Endothelial cell of umbilical vein (primary cell): ENCODE data around the gene NDUFS6. TPM values are rescaled to one million over a fixed set of nuclear protein-coding genes. Genes with fewer than 3 reads are reported as not detected.

Source experiments
- BruUV-seq: library from RNA; stranded (reverse); fragments of 400-500 nt; replicated peaks from 2 replicates; lab custom pipeline; 2021; lab: Mats Ljungman, UMichigan
- CTCF ChIA-PET: fragments of 300-600, 350-600 bp; sonication (Branson Sonifier 250); formaldehyde crosslinking; loops from one replicate; lab custom pipeline; 2021; ENCODE audit warnings: antibody characterized with exemption, inconsistent platforms; lab: Charles Lee
- POLR2A ChIA-PET: fragments of 300-600, 350-600 bp; sonication (Branson Sonifier 250); formaldehyde crosslinking; loops from one replicate; lab custom pipeline; 2021; ENCODE audit warnings: antibody characterized with exemption, inconsistent platforms; lab: Charles Lee
- DNase-seq: peaks from one replicate; pipeline ENCODE4 v3.0.0-alpha.2; 2011; ENCODE audit warnings: low read depth, low spot score
- FAIRE-seq: peaks from 2 replicates; lab custom pipeline; 2011; peaks lifted over from hg19 to GRCh38; lab: Jason Lieb, UNC
- H2AFZ ChIP-seq: 2 replicates; pipeline ENCODE4 v1.6.0; 2012; ENCODE audit warnings: low read depth, low read length, control low read depth, inconsistent platforms
- H3K27ac ChIP-seq: 2 replicates; pipeline ENCODE4 v1.5.1; 2011; ENCODE audit warnings: low read depth, mild to moderate bottlenecking, control low read depth, low read length, moderate library complexity; ENCODE audit not compliant: insufficient read depth
- H3K27me3 ChIP-seq, 2 experiments: 2 replicates each; pipeline versions ENCODE4 v1.6.0 to v1.6.1; 2011; ENCODE audit warnings: low read length in 2 of 2, mixed read lengths in 1 of 2; ENCODE audit not compliant: control insufficient read depth in 2 of 2, insufficient read depth in 2 of 2
- H3K36me3 ChIP-seq, 2 experiments: 2 replicates in 1 of 2; 3 replicates in 1 of 2; pipeline ENCODE4 v1.5.1; 2011; ENCODE audit warnings: low read length in 2 of 2, mild to moderate bottlenecking in 1 of 2, moderate library complexity in 1 of 2; ENCODE audit not compliant: control insufficient read depth in 2 of 2, insufficient read depth in 2 of 2; ENCODE audit errors: extremely low read depth in 1 of 2
- H3K4me1 ChIP-seq: 3 replicates; pipeline ENCODE4 v1.5.1; 2011; ENCODE audit warnings: mild to moderate bottlenecking, low read length; ENCODE audit not compliant: control insufficient read depth, insufficient read depth; ENCODE audit errors: extremely low read depth
- H3K4me2 ChIP-seq: 2 replicates; pipeline ENCODE4 v1.6.1; 2011; ENCODE audit warnings: low read length, control low read depth, mixed read lengths; ENCODE audit not compliant: insufficient read depth
- H3K4me3 ChIP-seq, 3 experiments: fragments of 200-600 bp in 1 of 3; sonication (generic), shearing (Covaris generic) in 1 of 3; replicated peaks in 1 of 3; 2 replicates each; pipeline ENCODE4 v1.5.1; 2011 to 2016; ENCODE audit warnings: control low read depth in 3 of 3, low read length in 3 of 3, mild to moderate bottlenecking in 2 of 3, inconsistent platforms in 1 of 3, low read depth in 1 of 3, moderate library complexity in 1 of 3; ENCODE audit not compliant: insufficient read depth in 1 of 3
- H3K79me2 ChIP-seq: 2 replicates; pipeline ENCODE4 v1.6.0; 2012; ENCODE audit warnings: low read length, inconsistent platforms; ENCODE audit not compliant: control insufficient read depth, insufficient read depth
- H3K9ac ChIP-seq: replicated peaks from 2 replicates; pipeline ENCODE3; 2011; ENCODE audit warnings: low read length, control low read depth; ENCODE audit not compliant: insufficient read depth; ENCODE audit errors: extremely low read depth
- H3K9me1 ChIP-seq: replicated peaks from 3 replicates; pipeline ENCODE4 v1.6.0; 2011; ENCODE audit warnings: mild to moderate bottlenecking, low read length; ENCODE audit not compliant: control insufficient read depth, insufficient read depth; ENCODE audit errors: extremely low read depth
- H3K9me3 ChIP-seq: replicated peaks from 2 replicates; pipeline ENCODE4 v1.5.1; 2012; ENCODE audit warnings: low read length, inconsistent platforms; ENCODE audit not compliant: control insufficient read depth, insufficient read depth
- H4K20me1 ChIP-seq: replicated peaks from 2 replicates; pipeline ENCODE3; 2011; ENCODE audit warnings: mild to moderate bottlenecking, low read length; ENCODE audit not compliant: control insufficient read depth, insufficient read depth; ENCODE audit errors: extremely low read depth
- GATA2 ChIP-seq: IDR thresholded peaks from 2 replicates; pipeline ENCODE4 v1.7.0; 2011; ENCODE audit warnings: low read depth, mild to moderate bottlenecking, moderate library complexity, mixed read lengths, low read length; ENCODE audit not compliant: insufficient read length, insufficient read depth
- JUN ChIP-seq: IDR thresholded peaks from 2 replicates; pipeline ENCODE4 v1.6.1; 2011; ENCODE audit warnings: borderline replicate concordance, low read depth; ENCODE audit not compliant: insufficient read length, insufficient read depth
- MYC ChIP-seq: IDR thresholded peaks from one replicate; pipeline ENCODE4 v1.6.1; 2011; ENCODE audit warnings: mild to moderate bottlenecking, low read depth, low read length
- dilution Hi-C: fragments of 300-500 bp; cut with MboI; formaldehyde crosslinking; loops from one replicate; pipeline ENCODE4 v1.15.0; 2019; ENCODE audit warnings: low sequenced_read_pairs; ENCODE audit not compliant: extremely low pct_ligation_motif_present
- intact Hi-C: fragments of 100-400 bp; cut with micrococcal nuclease; formaldehyde crosslinking; loops from one replicate; pipeline ENCODE4 v1.10.0; 2022
- polyA plus RNA-seq, 4 experiments: library from polyadenylated mRNA; depleted of rRNA in 3 of 4; stranded (reverse) in 3 of 4; unstranded in 1 of 4; fragments of >200 nt; gene quantifications; 2 replicates each; pipeline versions ENCODE4 v1.2.1 to v1.2.3, GENCODE V29; 2011 to 2012; ENCODE audit warnings: missing spikeins in 1 of 4
- total RNA-seq: library from RNA; stranded (reverse); gene quantifications from 2 replicates; pipeline ENCODE4 v1.2.3, GENCODE V29; 2021
- TF ChIP-seq, protein P1 (sequence below), 2 donors: IDR thresholded peaks; 1 replicate in 1 of 2; 2 replicates in 1 of 2; pipeline ENCODE4 v1.5.1; 2011; ENCODE audit warnings: low read length in 2 of 2, mild to moderate bottlenecking in 2 of 2, moderate library complexity in 2 of 2, control low read depth in 1 of 2, inconsistent platforms in 1 of 2, low read depth in 1 of 2; ENCODE audit not compliant: insufficient read depth in 1 of 2; ENCODE audit errors: extremely low read depth in 1 of 2

NDUFS6 gene
- total and polyA plus RNA-seq, 2 donors (not counting 3 experiments of a cell fraction or from before 2014, with no cell fraction given) = 42.5 to 127 TPM

DNA sequence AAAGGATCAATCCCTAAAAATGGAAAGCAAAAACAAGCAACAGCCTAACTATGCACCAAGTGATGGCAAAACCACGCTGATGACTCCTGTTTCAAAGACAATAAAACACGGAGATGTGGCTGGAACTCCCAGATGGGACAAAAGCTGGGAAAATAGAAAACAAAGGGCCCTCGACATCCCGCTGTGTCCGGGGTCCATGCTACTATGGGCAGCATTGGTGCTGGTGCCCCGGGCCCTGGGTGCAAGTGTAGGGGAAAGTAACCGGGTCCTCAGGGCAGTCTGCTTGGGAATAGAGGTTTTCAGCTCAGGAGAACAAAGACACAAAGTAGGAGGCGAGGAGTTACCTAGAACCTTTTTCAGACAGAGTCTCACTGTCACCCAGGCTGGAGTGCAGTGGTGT is 47.7 kb upstream of the NDUFS6 start:
- Histone ChIP-seq H3K4me3 (no peak overlapping the region), H3K9me3 (no peaks in the 10 kb centered on the region), H3K4me1 (no peaks in the 10 kb centered on the region), H3K9me1 (no peaks in the 10 kb centered on the region), H3K4me2 (no peak overlapping the region), H2AFZ (no peak overlapping the region), H3K79me2 (no peaks in the 10 kb centered on the region), H3K36me3 (no peaks in the 10 kb centered on the region), H4K20me1 (no peaks in the 10 kb centered on the region), H3K9ac (no peak overlapping the region), H3K27ac (no peak overlapping the region), H3K27me3 (no peaks in the 10 kb centered on the region)
- FAIRE-seq (no peak), DNase-seq (no peak)
- ChIA-PET CTCF (interaction anchor here (0.9 kb wide), 1 partner anchor 19 kb away, joined by 4 read pairs; no protein-coding TSS in a partner anchor), POLR2A (no interaction called here)
- intact Hi-C loops = no loop called here
- TF ChIP-seq MYC = no peak
- no peak for TF ChIP-seq GATA2
- no peak for TF ChIP-seq JUN
- dilution Hi-C loops = no loop called here
- no TSS peak for BruUV-seq

DNA sequence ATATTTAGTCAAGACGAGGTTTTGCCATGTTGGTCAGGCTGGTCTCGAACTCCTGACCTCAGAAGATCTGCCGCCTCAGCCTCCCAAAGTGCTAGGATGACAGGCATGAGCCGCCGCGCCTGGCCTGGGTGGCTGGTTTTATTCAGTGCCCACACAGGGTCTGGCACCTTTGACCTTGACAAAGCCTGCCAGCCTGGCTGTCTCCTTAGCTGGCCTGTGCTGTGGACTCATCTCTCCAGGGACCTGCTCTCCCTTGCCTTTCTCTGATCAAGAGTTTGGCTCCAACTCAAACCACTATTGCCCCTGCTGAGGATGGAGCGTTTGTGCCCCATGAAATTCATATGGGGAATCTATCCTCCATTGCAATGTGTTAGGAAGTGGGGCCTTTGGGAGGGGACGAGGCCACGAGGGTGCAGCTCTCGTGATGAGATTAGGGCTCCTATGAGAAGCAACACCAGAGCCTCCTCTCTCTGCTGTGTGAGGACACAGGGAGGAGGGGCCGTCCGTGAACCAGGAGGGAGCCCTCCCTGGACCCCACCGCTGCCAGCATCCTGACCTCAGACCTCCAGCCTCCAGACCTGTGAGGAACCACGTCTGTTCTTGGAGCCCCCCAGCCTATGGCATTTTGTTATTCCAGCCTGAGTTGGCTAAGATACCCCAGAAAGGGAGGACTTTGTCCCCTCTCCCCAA is 46.5 kb upstream of the NDUFS6 start:
- Histone ChIP-seq H3K9me1 (no peaks in the 10 kb centered on the region), H3K9me3 (no peaks in the 10 kb centered on the region), H3K27ac (no peak overlapping the region), H3K4me2 (no peak overlapping the region), H3K36me3 (no peaks in the 10 kb centered on the region), H2AFZ (no peak overlapping the region), H3K4me1 (no peaks in the 10 kb centered on the region), H4K20me1 (no peaks in the 10 kb centered on the region), H3K79me2 (no peaks in the 10 kb centered on the region), H3K9ac (no peak overlapping the region), H3K27me3 (peaks cover 0 to 2% of the 10 kb centered on the region in 2 experiments), H3K4me3 (no peak overlapping the region)
- FAIRE-seq (no peak), DNase-seq (no peak)
- TF ChIP-seq, protein P1, sequence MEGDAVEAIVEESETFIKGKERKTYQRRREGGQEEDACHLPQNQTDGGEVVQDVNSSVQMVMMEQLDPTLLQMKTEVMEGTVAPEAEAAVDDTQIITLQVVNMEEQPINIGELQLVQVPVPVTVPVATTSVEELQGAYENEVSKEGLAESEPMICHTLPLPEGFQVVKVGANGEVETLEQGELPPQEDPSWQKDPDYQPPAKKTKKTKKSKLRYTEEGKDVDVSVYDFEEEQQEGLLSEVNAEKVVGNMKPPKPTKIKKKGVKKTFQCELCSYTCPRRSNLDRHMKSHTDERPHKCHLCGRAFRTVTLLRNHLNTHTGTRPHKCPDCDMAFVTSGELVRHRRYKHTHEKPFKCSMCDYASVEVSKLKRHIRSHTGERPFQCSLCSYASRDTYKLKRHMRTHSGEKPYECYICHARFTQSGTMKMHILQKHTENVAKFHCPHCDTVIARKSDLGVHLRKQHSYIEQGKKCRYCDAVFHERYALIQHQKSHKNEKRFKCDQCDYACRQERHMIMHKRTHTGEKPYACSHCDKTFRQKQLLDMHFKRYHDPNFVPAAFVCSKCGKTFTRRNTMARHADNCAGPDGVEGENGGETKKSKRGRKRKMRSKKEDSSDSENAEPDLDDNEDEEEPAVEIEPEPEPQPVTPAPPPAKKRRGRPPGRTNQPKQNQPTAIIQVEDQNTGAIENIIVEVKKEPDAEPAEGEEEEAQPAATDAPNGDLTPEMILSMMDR (IDR thresholded peaks at IDR 0.05; ENCODE audit: extremely low read depth in 1 of 2, insufficient read depth in 1 of 2, low read depth in 1 of 2, low read length in 2 of 2) = no peak
- POLR2A ChIA-PET = no interaction called here
- dilution Hi-C loops (no loop called here), intact Hi-C loops (no loop called here)
- CTCF ChIA-PET = interaction anchor here (0.8 to 1.0 kb wide), 2 partner anchors 9 to 18 kb away, joined by 3 read pairs; no protein-coding TSS in a partner anchor
- BruUV-seq = no TSS peak
